ENCODE results near the gene SDF2.
"Not testable (repeated sequence)": the region's sequence is repeated elsewhere in the genome, so short reads cannot be mapped to it uniquely, and the experiment has no call there.

Gene SDF2

GRCh38 chr17:28684963-28685362 is 23.3 kb upstream of the SDF2 start:
- no peak for DNase-seq

GRCh38 chr17:28682655-28683054 is 20.9 kb upstream of the SDF2 start:
- no peak for DNase-seq

DNA sequence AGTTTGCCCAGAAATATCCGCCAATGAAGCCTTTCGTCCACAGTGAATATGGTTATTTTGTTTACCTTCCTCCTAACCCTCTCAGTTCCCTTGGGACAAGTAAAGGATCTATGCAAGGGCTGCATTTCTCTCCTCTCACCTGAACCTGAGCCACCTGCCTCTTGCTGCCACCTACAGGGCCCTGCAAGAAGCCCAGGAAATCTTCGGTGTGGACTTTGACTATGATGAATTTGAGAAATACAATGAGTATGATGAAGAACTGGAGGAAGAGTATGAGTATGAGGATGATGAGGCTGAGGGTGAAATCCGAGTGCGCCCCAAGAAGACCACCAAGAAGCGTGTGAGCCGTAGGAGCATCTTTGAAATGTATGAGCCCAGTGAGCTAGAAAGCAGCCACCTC is 14.3 kb upstream of the SDF2 start:
- DNase-seq: no peak

- no peak for DNase-seq
Observed at GRCh38 chr17:28675490-28675889, 13.8 kb upstream of the SDF2 start.

DNA sequence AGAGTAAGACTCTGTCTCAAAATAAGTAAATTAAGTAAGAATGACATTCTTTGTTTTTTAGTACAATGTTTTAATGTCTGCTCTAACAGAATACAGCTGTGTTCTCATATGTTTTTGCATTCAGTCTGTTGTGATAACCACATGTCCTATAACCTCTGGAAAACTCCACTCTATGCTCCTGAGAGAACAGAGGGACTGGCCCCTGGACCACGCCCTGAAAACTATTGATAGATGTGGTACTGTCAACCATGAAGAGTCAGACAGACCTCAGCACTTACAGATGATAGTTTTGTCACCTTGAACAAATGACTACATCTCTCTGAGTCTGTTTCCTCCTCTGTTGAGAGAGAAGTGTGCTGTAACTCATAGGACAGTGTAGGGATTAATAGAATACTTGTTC is 8.2 kb upstream of the SDF2 start:
- no peak for DNase-seq

DNA sequence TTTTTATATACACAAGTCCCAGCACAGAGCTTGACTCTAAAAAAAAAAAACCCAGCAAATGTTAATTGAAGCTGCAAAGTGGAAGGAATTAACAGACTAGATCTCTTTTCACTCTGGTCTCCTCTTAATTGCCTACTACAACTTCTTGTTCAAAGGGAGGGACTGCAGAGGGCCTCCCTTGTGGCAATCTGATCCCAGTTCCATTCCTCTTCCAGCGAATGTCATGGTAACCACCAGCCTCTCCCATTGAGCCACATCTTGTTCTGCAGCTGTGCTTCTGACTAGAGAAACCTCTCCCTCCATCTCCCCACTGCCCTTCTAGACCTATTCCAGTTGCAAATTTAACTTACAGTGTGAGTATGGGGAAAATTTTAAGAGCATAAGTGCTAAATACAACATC is 6.2 kb upstream of the SDF2 start:
- no peak for DNase-seq

DNA sequence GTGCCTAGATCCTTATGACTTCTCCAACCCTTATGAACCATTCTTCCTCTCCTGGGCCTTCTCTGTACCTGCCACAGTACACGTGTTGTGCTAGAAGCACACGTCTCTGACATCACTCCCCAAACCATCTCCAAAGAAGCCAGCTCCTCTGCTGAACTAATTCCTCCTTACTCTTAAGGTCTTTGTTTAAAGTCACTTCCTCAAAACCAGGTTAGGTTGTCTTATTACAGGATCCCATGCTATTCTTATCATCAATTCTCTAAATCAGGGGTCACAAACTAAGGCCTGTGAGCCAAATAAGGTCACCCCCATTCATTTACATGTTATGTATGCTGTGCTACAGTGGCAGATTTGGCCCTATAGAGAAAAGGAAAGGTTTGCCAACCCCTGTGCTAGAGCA is 4.3 kb upstream of the SDF2 start:
- DNase-seq: no peak

DNA sequence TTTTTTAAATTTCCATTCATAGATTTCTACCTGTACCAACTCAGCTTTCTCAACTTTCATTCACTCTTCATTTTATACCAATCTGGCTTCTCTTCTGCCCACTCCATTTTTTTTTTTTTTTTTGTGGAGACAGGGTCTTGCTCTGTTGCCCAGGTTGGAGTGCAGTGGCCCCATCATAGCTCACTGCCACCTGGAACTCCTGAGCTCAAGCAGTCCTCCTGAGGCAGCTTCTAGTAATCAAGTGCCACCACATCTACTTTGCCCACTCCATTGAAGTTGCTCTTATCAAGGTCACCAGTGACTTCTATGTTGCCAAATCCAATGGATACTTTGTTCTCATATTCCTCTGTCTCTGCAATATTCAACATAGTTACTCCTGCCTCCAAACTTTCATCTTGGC is 2.0 kb upstream of the SDF2 start:
- DNase-seq: no peak

DNA sequence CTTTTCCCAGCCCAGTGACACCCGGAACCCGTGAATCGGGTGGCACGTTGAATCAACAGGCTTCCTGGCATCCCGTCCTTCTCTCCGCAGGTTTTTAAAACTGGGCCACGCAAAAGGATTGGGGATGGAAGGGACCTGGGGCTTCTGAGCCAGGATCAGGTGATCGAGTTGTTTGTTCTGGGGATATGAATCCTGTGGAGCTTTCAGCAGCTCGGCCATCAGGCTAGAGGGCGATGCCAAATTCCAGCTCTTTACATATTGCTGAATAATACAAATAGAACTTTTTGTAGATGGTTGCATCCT is 772 bp upstream of the SDF2 start:
- no peak for DNase-seq

- not testable (repeated sequence) for DNase-seq
Observed at GRCh38 chr17:28659497-28659881, 2.2 kb downstream of the SDF2 start.

GRCh38 chr17:28658766-28659496 is 2.8 kb downstream of the SDF2 start:
- not testable (repeated sequence) for DNase-seq

- DNase-seq: not testable (repeated sequence)
Observed at GRCh38 chr17:28658342-28658741, 3.4 kb downstream of the SDF2 start.

- DNase-seq: no peak
Observed at GRCh38 chr17:28657756-28658155, 4.0 kb downstream of the SDF2 start.

GRCh38 chr17:28655160-28655559 is 6.5 kb downstream of the SDF2 start:
- DNase-seq: no peak

- DNase-seq: no peak
Observed at GRCh38 chr17:28648698-28649097, 13.0 kb downstream of the SDF2 start.

- DNase-seq: peak; percentile 3
Observed at GRCh38 chr17:28646039-28646754, 15.5 kb downstream of the SDF2 start.

GRCh38 chr17:28645576-28645939 is 16.1 kb downstream of the SDF2 start:
- no peak for DNase-seq

- peak; percentile 96 for DNase-seq
Observed at GRCh38 chr17:28644787-28645575, 16.7 kb downstream of the SDF2 start, which contains the start of gene BLTP2. TSS of gene BLTP2 (minus strand) at chr17:28645158. CDS start at chr17:28645056, 102 bp downstream.

- DNase-seq: peak; percentile 10
Observed at GRCh38 chr17:28643983-28644786, 17.5 kb downstream of the SDF2 start.

DNA sequence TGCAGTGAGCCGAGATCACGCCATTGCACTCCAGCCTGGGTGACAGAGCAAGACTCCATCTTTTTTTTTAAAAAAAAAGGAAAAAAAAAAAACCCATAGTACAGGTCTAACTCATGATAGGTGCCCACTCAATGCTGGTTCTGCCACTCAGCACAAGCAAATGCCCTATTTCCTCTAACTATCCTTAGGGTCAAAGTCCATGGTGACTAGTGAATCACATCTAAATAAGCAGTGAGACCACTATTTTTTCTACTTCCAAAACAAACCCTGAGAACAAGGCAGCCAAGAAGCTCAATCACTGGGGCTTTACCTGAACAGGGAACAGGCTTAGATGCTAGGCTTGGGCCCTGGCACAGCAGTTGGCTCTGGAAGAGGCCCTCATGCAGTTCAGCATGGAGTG is 20.1 kb downstream of the SDF2 start:
- no peak for DNase-seq

DNA sequence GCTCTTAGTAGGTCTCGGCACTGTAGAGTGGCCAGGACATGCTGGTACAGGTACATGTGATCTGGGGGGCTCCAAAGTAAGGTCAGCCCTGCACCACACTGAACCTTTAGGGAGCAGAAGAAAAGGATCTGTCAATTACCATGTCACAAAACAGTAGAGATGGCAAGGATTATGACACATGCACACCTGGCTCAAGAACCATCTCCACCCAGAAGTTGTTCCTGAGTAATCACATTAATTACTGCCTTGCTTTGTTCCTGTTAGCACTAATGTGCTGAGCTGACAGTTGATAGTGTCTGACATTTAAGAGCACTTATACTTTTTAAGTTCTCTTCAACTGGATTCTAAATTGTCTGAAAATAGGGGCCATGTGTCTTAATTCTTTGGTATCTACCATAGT is 26.2 kb downstream of the SDF2 start:
- DNase-seq: no peak

DNA sequence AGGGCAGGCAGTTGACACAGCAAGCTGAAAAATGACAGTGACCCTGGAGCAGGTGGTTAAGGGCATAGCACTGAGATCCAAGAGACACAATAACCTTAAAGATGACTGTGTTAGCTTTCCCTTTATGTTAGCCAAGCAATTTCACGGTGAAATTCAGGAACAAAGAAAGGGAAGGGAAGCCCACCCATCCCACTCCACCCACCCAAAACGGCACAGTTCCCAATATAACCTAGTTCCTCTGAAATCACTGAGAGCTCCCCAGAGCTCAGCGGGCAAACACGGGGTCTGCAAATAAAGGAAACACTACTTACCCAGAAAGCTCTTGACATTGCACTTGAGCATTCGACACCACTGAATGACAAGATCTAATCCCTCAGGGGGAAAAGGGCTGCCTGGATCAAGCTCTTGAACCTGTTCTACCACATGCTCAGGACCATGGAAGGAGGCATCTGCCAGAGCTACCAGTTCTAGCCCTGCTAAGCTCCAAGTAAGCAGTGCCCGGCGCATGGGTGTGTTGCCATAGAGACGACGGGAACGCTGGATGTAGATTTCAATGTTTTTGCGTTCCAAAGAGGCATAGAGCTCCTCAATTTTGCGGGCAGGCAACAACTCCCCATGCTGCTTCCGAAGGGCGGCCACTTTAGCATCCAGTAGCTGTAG is 27.4 kb downstream of the SDF2 start:
- DNase-seq: no peak

DNA sequence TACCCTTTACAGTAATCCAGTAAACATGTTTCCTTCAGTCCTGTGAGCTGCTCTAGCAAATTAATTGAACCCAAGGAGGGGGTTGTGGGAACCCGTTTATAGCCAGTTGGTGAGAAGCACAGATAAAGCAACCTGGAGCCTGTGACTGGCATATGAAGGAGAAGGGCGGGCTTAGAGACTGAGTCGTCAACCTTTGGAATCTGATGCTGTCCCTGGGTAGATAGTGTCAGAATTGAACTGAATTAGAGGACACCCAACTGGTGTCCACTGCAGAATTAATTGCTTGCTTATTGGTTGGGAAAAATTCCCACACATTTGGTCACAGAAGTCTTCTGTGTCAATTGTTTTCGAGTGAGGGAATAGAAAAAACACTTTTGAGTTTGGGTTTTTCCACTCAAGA is 34.9 kb downstream of the SDF2 start:
- DNase-seq: no peak

All from CD4-positive, alpha-beta T cell treated with Interleukin-17A for 4 hours (primary cell).